DND-41 (cell line): ENCODE measurements around the gene INHBB.
A peak's percentile ranks its signal among the peaks of the same experiment; 100 is the strongest.

Experiments used
- ATAC-seq: fragments of 200-7000 bp; cut with Tn5 transposase; 3 replicates; pipeline ENCODE4 v1.9.1; 2021; ENCODE audit warnings: low read depth; ENCODE audit not compliant: insufficient read depth
- DNase-seq: peaks from one replicate; pipeline ENCODE4 v3.0.0-alpha.2; 2020
- H2AFZ ChIP-seq: 2 replicates; pipeline ENCODE4 v1.6.0; 2012; ENCODE audit warnings: low read depth, low read length
- H3K27ac ChIP-seq: 2 replicates; pipeline ENCODE4 v1.5.1; 2012; ENCODE audit warnings: low read length, inconsistent platforms
- H3K27me3 ChIP-seq: fragments of 200-600 bp; sonication (generic); 2 replicates; pipeline ENCODE4 v1.6.0; 2012; ENCODE audit warnings: low read length, mild to moderate bottlenecking, inconsistent platforms; ENCODE audit not compliant: insufficient read depth, poor library complexity
- H3K36me3 ChIP-seq: 2 replicates; pipeline ENCODE4 v1.5.1; 2012; ENCODE audit warnings: low read length, inconsistent platforms; ENCODE audit not compliant: insufficient read depth
- H3K4me1 ChIP-seq: 2 replicates; pipeline ENCODE4 v1.5.1; 2012; ENCODE audit warnings: mild to moderate bottlenecking, low read length; ENCODE audit not compliant: insufficient read depth
- H3K4me2 ChIP-seq: 2 replicates; pipeline ENCODE4 v1.6.0; 2012; ENCODE audit warnings: mild to moderate bottlenecking, moderate library complexity, low read length, inconsistent platforms; ENCODE audit not compliant: insufficient read depth
- H3K4me3 ChIP-seq, 2 experiments: fragments of 200-600 bp in 1 of 2; shearing (Covaris generic) in 1 of 2; 2 replicates each; pipeline ENCODE4 v1.5.1; 2012 to 2016; ENCODE audit warnings: inconsistent platforms in 2 of 2, low read length in 2 of 2, mild to moderate bottlenecking in 2 of 2, low read depth in 1 of 2, moderate library complexity in 1 of 2
- H3K79me2 ChIP-seq: 2 replicates; pipeline ENCODE4 v1.6.0; 2012; ENCODE audit warnings: low read length, inconsistent platforms; ENCODE audit not compliant: insufficient read depth
- H3K9ac ChIP-seq: 2 replicates; pipeline ENCODE4 v1.6.0; 2012; ENCODE audit warnings: low read depth, mild to moderate bottlenecking, inconsistent platforms, low read length, moderate library complexity
- H3K9me3 ChIP-seq: 2 replicates; pipeline ENCODE4 v1.5.1; 2012; ENCODE audit warnings: low read length, moderate library complexity, mild to moderate bottlenecking, inconsistent platforms; ENCODE audit not compliant: insufficient read depth, severe bottlenecking
- H4K20me1 ChIP-seq: 2 replicates; pipeline ENCODE4 v1.6.0; 2012; ENCODE audit warnings: low read length; ENCODE audit not compliant: insufficient read depth
- EZH2 ChIP-seq: IDR thresholded peaks from 3 replicates; pipeline ENCODE4 v1.6.1; 2012; ENCODE audit warnings: borderline replicate concordance, low read depth, mild to moderate bottlenecking, moderate library complexity, low read length, inconsistent platforms; ENCODE audit not compliant: severe bottlenecking
- TF ChIP-seq, protein P1 (sequence below): IDR thresholded peaks from 2 replicates; pipeline ENCODE4 v1.5.1; 2012; ENCODE audit warnings: borderline replicate concordance, low read length, moderate library complexity, mild to moderate bottlenecking; ENCODE audit not compliant: poor library complexity, severe bottlenecking; ENCODE audit errors: extremely low read depth

Gene INHBB

DNA sequence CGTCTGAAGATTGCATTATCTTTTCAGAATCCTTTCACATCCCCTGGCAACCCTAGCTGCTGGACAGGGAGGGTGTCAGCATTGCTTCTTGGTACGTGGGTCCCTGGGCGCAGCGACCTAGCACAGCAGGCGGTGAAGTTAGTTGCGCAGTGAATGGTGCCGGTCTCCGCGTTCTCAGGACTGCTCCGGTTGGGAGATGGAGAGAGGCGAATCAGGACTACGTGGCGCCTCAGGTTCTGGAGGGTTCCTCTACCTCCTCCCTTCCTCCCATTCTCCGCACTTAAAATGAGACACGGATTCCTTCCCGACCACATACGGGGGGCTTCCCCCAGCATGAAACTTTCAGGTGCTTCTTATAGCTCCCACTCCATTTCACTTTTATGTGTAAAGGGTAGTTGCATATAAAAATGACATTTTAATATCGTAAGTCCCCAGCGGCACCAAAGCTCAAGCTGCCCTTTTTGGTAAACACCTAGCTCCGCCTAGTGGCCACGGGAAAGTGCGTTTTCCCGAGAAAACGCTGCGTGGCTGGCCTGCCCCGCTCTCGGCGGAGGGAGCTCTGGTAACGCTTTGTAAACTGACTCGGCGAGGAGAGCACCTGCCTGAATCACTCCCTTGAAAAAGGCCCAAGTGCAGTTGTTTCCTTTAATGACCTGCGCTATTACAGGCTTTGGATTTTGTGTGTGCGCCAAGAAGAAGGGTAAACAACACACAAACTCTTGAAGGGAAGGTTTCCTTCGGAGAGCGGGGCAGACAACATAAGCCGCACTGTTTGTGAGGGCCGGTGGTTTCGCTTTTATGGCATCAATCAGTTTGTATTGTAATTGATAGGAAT, 32.9 kb upstream of the INHBB start:
- H3K4me2 ChIP-seq, result peak overlapping the region; percentile 56
- peak; percentile 75 for DNase-seq
- TF ChIP-seq, protein P1, sequence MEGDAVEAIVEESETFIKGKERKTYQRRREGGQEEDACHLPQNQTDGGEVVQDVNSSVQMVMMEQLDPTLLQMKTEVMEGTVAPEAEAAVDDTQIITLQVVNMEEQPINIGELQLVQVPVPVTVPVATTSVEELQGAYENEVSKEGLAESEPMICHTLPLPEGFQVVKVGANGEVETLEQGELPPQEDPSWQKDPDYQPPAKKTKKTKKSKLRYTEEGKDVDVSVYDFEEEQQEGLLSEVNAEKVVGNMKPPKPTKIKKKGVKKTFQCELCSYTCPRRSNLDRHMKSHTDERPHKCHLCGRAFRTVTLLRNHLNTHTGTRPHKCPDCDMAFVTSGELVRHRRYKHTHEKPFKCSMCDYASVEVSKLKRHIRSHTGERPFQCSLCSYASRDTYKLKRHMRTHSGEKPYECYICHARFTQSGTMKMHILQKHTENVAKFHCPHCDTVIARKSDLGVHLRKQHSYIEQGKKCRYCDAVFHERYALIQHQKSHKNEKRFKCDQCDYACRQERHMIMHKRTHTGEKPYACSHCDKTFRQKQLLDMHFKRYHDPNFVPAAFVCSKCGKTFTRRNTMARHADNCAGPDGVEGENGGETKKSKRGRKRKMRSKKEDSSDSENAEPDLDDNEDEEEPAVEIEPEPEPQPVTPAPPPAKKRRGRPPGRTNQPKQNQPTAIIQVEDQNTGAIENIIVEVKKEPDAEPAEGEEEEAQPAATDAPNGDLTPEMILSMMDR, result peak; percentile 91
- no peak for TF ChIP-seq EZH2
- H4K20me1 ChIP-seq, result no peaks in the 10 kb centered on the region
- H3K79me2 ChIP-seq, result no peaks in the 10 kb centered on the region
- H3K36me3 ChIP-seq, result no peaks in the 10 kb centered on the region
- H3K27ac ChIP-seq, result no peak overlapping the region
- peak overlapping the region; percentile 48 for H2AFZ ChIP-seq
- ATAC-seq, result peak; percentile 84
- no peaks in the 10 kb centered on the region for H3K9me3 ChIP-seq
- no peaks in the 10 kb centered on the region for H3K27me3 ChIP-seq
- H3K4me3 ChIP-seq, result peak overlapping the region in 1 of 2 experiments; percentile 27; a peak in 2 of 4 replicates
- H3K9ac ChIP-seq, result no peak overlapping the region
- peaks cover 10% of the 10 kb centered on the region for H3K4me1 ChIP-seq

DNA sequence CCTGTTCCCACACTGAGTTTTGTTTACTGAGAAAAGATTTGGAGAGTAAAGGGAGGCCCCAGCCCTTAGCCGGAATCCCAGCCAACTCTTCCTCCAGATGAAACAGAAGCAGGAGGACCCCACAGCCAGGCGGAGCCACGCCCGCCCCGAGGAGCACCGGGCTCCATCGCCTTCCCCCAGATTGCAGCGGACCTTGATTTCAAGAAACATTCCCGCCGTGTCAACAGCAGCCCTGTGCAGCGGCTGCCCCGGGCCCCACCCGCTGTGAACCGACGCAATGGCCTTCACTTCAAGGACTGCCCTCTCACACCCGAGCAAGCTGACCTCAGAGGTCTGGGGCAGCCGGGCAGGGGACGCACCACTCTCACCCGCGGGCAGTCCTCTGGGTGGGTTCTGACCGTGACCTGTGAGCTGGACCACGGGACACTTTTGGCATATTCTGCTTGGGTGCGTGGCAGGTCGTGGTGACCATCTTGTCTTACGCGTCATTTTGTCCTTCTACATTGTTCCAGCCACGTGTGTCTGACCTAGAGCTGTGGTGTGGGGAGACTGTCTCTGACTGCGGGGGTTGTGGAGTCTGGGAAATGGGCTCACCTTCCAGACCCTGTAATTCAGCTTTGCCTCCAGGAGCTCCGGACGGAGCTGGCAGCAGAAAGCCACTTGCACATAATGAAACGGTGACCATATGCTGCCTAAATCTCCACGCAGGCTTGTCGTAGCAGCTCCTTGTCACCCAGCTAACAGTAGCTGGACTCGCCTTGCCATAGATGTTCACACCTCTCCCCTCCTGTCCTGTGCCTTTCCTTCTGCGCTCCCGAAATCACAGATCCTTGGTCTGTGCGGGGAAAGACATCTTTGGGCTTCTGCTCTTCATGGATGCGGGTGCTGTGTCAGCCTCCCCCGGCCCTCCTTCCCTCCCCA, 32.0 kb upstream of the INHBB start:
- Histone ChIP-seq H3K4me2 (peak overlapping the region; percentile 56), H3K9me3 (no peaks in the 10 kb centered on the region), H3K9ac (no peak overlapping the region), H3K4me3 (no peak overlapping the region), H3K27ac (no peak overlapping the region), H2AFZ (peak overlapping the region; percentile 48), H3K27me3 (no peaks in the 10 kb centered on the region), H3K36me3 (no peaks in the 10 kb centered on the region), H4K20me1 (no peaks in the 10 kb centered on the region; the same call in 1 of the 2 replicates), H3K4me1 (peaks cover 10% of the 10 kb centered on the region), H3K79me2 (no peaks in the 10 kb centered on the region)
- ATAC-seq, result 0 out of 3 replicates have a peak, but pooled peaks have one; percentile 2
- TF ChIP-seq EZH2, result no peak
- TF ChIP-seq, protein P1, result no peak
- DNase-seq, result no peak

DNA sequence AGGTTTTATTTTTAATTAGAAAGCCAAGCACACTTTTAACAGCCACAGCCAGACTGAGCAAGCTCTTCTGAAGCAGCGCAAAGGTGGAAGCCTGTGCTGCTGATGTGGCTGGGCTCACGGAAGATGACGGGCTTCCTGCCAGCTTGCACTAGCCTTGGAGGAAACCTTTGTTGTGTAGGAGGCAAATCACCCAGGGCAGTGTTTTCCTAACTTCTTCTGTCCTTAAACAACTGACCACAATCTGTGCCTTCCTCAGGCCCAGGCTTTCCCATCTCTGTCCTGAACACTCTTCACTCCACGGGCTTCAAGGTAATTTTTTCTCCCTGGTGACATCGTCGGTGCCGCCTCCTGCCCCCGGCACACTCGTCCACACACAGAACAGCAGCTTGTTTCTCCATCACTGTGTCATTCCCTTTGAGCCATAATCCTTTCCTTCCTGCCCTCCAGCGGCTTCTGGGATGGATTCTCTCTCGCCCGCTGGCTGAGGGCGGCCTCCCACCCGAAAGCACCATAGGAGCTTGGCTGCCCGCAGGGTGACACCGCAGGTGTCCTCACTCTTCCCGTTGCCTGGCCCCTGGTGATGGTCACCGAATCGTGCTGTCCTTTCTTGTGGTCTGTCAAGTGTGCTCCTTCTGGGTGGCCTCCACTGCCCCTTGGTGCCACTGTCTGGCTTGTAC, 31.1 kb upstream of the INHBB start:
- Histone ChIP-seq H3K9me3 (no peaks in the 10 kb centered on the region), H3K4me3 (no peak overlapping the region), H3K79me2 (no peaks in the 10 kb centered on the region), H3K4me2 (no peak overlapping the region), H3K27ac (no peak overlapping the region), H3K27me3 (no peaks in the 10 kb centered on the region), H3K4me1 (peaks cover 10% of the 10 kb centered on the region), H2AFZ (no peak overlapping the region), H3K36me3 (no peaks in the 10 kb centered on the region), H4K20me1 (no peaks in the 10 kb centered on the region; the same call in 1 of the 2 replicates), H3K9ac (no peak overlapping the region)
- TF ChIP-seq, protein P1, result no peak
- TF ChIP-seq EZH2, result no peak
- DNase-seq, result peak; percentile 13
- 0 out of 3 replicates have a peak, but pooled peaks have one; percentile 38 for ATAC-seq
